ENCODE data around the gene THUMPD1.

Gene THUMPD1

DNA sequence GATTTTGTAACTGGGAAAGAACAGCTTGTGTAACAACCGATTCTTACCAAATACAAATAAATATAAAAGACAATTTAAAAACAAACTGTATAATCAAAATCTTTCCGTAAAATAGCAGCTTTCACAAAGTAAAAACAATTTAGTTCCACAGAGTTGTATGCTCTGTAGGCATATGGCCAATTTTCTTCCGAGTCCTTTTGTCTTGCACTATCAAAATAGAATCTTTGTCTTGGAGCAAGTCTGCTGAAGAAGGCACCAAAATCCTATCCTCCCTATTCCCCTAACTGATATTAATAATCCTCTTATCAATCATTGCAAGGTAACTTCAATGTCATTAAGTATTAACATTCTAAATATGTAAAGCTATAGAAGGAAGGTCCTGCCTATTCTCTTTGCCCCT, 7.6 kb downstream of the THUMPD1 start:
- Histone ChIP-seq H3K4me2 (ENCODE audit: low read depth, low read length, poor library complexity, severe bottlenecking) (no peak overlapping the region), H3K9me2 (replicated peaks; ENCODE audit: insufficient read depth, low read length) (no peaks in the 10 kb centered on the region), H3F3A (ENCODE audit: insufficient read depth) (peaks cover 7% of the 10 kb centered on the region; the same call in 1 of the 2 replicates), H3K27me3 (ENCODE audit: low read length) (no peaks in the 10 kb centered on the region), H3K36me3 (ENCODE audit: low read length) (peaks cover 33% of the 10 kb centered on the region), H3K9ac (ENCODE audit: low read length) (no peak overlapping the region), H3K27ac (ENCODE audit: low read depth, low read length) (no peak overlapping the region), H4K20me1 (ENCODE audit: low read depth, low read length) (peaks cover 6% of the 10 kb centered on the region; the same call in 1 of the 2 replicates), H3K79me2 (ENCODE audit: insufficient read depth, low read length) (peaks cover 9% of the 10 kb centered on the region; the same call in 1 of the 2 replicates), H2AFZ (ENCODE audit: low read depth, low read length, severe bottlenecking) (no peak overlapping the region), H3K9me3 (ENCODE audit: insufficient read depth, low read length) (no peaks in the 10 kb centered on the region), H3K4me3 (ENCODE audit: insufficient read depth, low read length, poor library complexity, severe bottlenecking) (no peak overlapping the region)
- no peak for TF ChIP-seq EZH2phosphoT487 (conservative IDR thresholded peaks at IDR 0.05; ENCODE audit: low read length)
- TF ChIP-seq, protein P1, sequence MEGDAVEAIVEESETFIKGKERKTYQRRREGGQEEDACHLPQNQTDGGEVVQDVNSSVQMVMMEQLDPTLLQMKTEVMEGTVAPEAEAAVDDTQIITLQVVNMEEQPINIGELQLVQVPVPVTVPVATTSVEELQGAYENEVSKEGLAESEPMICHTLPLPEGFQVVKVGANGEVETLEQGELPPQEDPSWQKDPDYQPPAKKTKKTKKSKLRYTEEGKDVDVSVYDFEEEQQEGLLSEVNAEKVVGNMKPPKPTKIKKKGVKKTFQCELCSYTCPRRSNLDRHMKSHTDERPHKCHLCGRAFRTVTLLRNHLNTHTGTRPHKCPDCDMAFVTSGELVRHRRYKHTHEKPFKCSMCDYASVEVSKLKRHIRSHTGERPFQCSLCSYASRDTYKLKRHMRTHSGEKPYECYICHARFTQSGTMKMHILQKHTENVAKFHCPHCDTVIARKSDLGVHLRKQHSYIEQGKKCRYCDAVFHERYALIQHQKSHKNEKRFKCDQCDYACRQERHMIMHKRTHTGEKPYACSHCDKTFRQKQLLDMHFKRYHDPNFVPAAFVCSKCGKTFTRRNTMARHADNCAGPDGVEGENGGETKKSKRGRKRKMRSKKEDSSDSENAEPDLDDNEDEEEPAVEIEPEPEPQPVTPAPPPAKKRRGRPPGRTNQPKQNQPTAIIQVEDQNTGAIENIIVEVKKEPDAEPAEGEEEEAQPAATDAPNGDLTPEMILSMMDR (IDR thresholded peaks at IDR 0.05; ENCODE audit: insufficient read depth, low read length, poor library complexity, severe bottlenecking), result no peak

DNA sequence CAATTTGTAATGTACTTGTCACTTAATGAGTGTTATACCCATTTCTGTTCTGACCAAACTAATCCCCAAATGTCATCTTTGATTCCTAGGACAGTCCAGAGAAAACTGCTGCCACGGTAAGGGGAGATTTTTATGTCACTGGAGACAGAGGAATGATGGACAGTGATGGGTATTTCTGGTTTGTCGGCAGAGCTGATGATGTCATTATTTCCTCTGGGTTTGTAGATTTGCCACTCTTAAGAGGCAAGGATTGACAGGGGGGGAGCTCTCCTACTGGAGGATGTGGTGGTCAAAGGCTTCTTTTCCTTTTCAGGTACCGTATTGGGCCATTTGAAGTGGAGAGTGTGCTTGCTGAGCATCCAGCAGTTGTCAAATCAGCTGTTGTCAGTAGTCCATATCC, 12.5 kb downstream of the THUMPD1 start:
- H4K20me1 ChIP-seq (ENCODE audit: low read depth, low read length), result no peaks in the 10 kb centered on the region
- no peaks in the 10 kb centered on the region for H3K27me3 ChIP-seq (ENCODE audit: low read length)
- peaks cover 7% of the 10 kb centered on the region; the same call in 1 of the 2 replicates for H3F3A ChIP-seq (ENCODE audit: insufficient read depth)
- no peaks in the 10 kb centered on the region for H3K9me3 ChIP-seq (ENCODE audit: insufficient read depth, low read length)
- H3K9ac ChIP-seq (ENCODE audit: low read length), result no peak overlapping the region
- H3K27ac ChIP-seq (ENCODE audit: low read depth, low read length), result no peak overlapping the region
- no peak overlapping the region for H2AFZ ChIP-seq (ENCODE audit: low read depth, low read length, severe bottlenecking)
- no peak overlapping the region for H3K4me2 ChIP-seq (ENCODE audit: low read depth, low read length, poor library complexity, severe bottlenecking)
- H3K36me3 ChIP-seq (ENCODE audit: low read length), result no peaks in the 10 kb centered on the region
- H3K4me3 ChIP-seq (ENCODE audit: insufficient read depth, low read length, poor library complexity, severe bottlenecking), result no peak overlapping the region
- H3K9me2 ChIP-seq (replicated peaks; ENCODE audit: insufficient read depth, low read length), result no peaks in the 10 kb centered on the region
- H3K79me2 ChIP-seq (ENCODE audit: insufficient read depth, low read length), result no peaks in the 10 kb centered on the region
- no peak for TF ChIP-seq EZH2phosphoT487 (conservative IDR thresholded peaks at IDR 0.05; ENCODE audit: low read length)
- TF ChIP-seq, protein P1 (IDR thresholded peaks at IDR 0.05; ENCODE audit: insufficient read depth, low read length, poor library complexity, severe bottlenecking), result no peak

DNA sequence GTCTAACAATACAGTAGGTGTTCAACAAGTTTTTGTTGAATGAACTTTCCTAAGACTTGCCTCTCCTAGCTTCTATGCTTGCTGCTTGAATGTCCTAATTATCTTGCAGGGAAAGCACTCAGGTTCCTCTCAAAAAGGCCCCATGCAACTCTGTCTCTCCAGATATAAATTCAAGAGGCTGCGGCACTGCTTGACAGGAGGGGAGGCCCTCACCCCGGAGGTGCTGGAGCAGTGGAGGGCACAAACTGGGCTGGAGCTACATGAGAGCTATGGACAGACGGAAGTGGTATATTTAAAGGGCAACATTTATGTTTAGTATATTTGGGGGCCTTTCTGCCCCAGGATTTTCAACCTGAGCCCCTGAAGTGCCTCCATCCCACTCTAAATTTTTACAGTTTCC, 14.4 kb downstream of the THUMPD1 start:
- no peak overlapping the region for H3K4me2 ChIP-seq (ENCODE audit: low read depth, low read length, poor library complexity, severe bottlenecking)
- H3K79me2 ChIP-seq (ENCODE audit: insufficient read depth, low read length), result no peaks in the 10 kb centered on the region
- H3K4me3 ChIP-seq (ENCODE audit: insufficient read depth, low read length, poor library complexity, severe bottlenecking), result no peak overlapping the region
- H3K27me3 ChIP-seq (ENCODE audit: low read length), result no peaks in the 10 kb centered on the region
- H3K36me3 ChIP-seq (ENCODE audit: low read length), result no peaks in the 10 kb centered on the region
- no peak overlapping the region for H2AFZ ChIP-seq (ENCODE audit: low read depth, low read length, severe bottlenecking)
- no peak overlapping the region for H3K27ac ChIP-seq (ENCODE audit: low read depth, low read length)
- no peak overlapping the region for H3K9ac ChIP-seq (ENCODE audit: low read length)
- H3K9me2 ChIP-seq (replicated peaks; ENCODE audit: insufficient read depth, low read length), result no peaks in the 10 kb centered on the region
- TF ChIP-seq, protein P1 (IDR thresholded peaks at IDR 0.05; ENCODE audit: insufficient read depth, low read length, poor library complexity, severe bottlenecking), result no peak
- TF ChIP-seq EZH2phosphoT487 (conservative IDR thresholded peaks at IDR 0.05; ENCODE audit: low read length), result no peak
- no peaks in the 10 kb centered on the region for H4K20me1 ChIP-seq (ENCODE audit: low read depth, low read length)
- no peaks in the 10 kb centered on the region for H3F3A ChIP-seq (ENCODE audit: insufficient read depth)
- H3K9me3 ChIP-seq (ENCODE audit: insufficient read depth, low read length), result no peaks in the 10 kb centered on the region

Measured in SU-DHL-6 (cell line).